IPS DF 6.9 (cell line): ENCODE data around the gene TRMT6.

Source experiments
- DNase-seq: peaks from one replicate; pipeline ENCODE4 v3.0.0-alpha.2; 2013; ENCODE audit warnings: low read depth, low spot score
- H3K27ac ChIP-seq: one replicate; pipeline ENCODE4 v1.5.1; 2013; ENCODE audit warnings: low read length, control low read depth
- H3K27me3 ChIP-seq: 2 replicates; pipeline ENCODE4 v1.6.1; 2013; ENCODE audit warnings: mild to moderate bottlenecking, low read length; ENCODE audit not compliant: control insufficient read depth, insufficient read depth
- H3K36me3 ChIP-seq: 2 replicates; pipeline ENCODE4 v1.6.1; 2013; ENCODE audit warnings: low read length; ENCODE audit not compliant: control insufficient read depth, insufficient read depth
- H3K4me1 ChIP-seq: 2 replicates; pipeline ENCODE4 v1.6.1; 2013; ENCODE audit warnings: low read length; ENCODE audit not compliant: control insufficient read depth, insufficient read depth
- H3K4me3 ChIP-seq: 2 replicates; pipeline ENCODE4 v1.5.1; 2013; ENCODE audit warnings: mild to moderate bottlenecking, low read length
- H3K9me3 ChIP-seq: 2 replicates; pipeline ENCODE4 v1.6.1; 2013; ENCODE audit warnings: low read length, inconsistent platforms; ENCODE audit not compliant: control insufficient read depth, insufficient read depth
- WGBS: extraction: QIAGEN DNeasy Blood & Tissue Kit; methylation state at CpG from one replicate; pipeline ENCODE4 v1.1.7; 2013; ENCODE audit warnings: mixed read lengths, missing lambda C conversion rate; ENCODE audit not compliant: insufficient read length, insufficient coverage; 5-methylcytosine and 5-hydroxymethylcytosine counted together

TRMT6 gene

GRCh38 chr20:5977975-5978374 lies 27.6 kb upstream of the TRMT6 start:
- Histone ChIP-seq H3K4me1 (no peaks in the 10 kb centered on the region), H3K9me3 (no peaks in the 10 kb centered on the region), H3K27ac (no peak overlapping the region), H3K36me3 (peaks cover 9% of the 10 kb centered on the region; the same call in 1 of the 2 replicates), H3K27me3 (no peaks in the 10 kb centered on the region), H3K4me3 (no peak overlapping the region)
- WGBS: no CpG with 5 or more reads among the region's 1 CpG
- DNase-seq: no peak

DNA sequence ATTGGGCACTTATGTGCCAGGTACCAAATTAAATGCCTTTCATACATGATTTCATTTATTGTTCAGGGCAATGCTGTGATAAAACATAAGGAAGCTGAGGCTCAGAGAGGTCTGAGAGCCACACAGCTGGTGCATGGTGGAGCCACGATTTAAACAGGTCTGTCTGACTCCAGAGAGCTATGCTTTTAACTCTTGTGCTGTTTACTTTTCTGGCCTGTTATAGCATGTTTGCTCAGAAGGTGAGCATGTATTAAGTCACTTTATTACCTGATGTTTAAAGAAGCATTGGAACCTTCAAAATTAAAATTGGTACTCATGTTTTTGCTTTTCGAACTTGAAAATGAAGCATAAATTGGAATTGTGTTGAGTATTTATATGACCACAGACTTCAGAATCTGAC lies 26.9 kb upstream of the TRMT6 start:
- Histone ChIP-seq H3K36me3 (peaks cover 9% of the 10 kb centered on the region; the same call in 1 of the 2 replicates), H3K27ac (no peak overlapping the region)
- WGBS: no CpG with 5 or more reads among the region's 2 CpGs

DNA sequence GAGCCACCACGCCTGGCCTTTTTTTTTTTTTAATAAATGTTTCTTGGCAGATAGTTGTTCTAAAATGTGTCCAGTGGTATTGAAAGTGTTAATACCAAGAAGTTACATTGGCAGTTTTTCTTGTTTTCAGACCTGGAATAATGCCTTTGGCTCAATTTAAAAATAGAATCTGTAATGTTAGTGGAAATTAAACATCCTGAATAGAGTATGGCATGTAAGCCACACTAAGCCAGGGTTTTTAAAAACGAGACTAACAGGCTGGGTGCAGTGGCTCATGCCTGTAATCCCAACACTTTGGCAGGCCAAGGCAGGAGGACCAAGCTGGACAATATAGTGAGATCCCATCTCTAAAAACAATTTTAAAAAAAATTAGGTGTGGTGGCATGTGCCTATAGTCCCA lies 25.4 kb upstream of the TRMT6 start:
- no CpG with 5 or more reads among the region's 2 CpGs for WGBS
- H3K27me3 ChIP-seq: peaks cover under 1% of the 10 kb centered on the region; the same call in 1 of the 2 replicates
- no peak for DNase-seq
- peaks cover 9% of the 10 kb centered on the region; the same call in 1 of the 2 replicates for H3K36me3 ChIP-seq
- H3K4me3 ChIP-seq: no peak overlapping the region
- H3K27ac ChIP-seq: no peak overlapping the region
- no peaks in the 10 kb centered on the region for H3K9me3 ChIP-seq
- H3K4me1 ChIP-seq: no peaks in the 10 kb centered on the region

More for the DNA sequence above, 26.9 kb upstream of the TRMT6 start:
- no peak for DNase-seq
- H3K27me3 ChIP-seq: no peaks in the 10 kb centered on the region
- no peaks in the 10 kb centered on the region for H3K9me3 ChIP-seq
- no peak overlapping the region for H3K4me3 ChIP-seq
- no peaks in the 10 kb centered on the region for H3K4me1 ChIP-seq

DNA sequence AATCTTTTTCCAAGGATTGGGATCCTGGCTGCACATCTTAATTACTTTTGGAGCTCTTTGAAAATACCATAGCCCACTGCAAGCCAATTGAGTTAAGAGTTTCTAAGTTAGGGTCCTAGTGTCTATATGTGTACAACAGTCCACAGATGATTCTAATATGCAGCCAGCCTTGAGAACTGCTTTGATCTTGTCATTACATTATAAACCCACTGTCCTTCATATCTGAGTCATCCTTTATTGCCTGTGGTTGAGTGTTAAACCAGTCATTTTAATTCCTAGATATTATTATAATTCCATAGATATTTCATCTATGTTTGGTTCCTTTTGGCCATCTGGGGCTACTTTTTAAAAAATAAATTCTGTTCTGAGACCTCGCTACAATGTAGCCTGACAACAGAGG lies 24.2 kb upstream of the TRMT6 start:
- Histone ChIP-seq H3K4me1 (no peaks in the 10 kb centered on the region), H3K36me3 (peaks cover 9% of the 10 kb centered on the region; the same call in 1 of the 2 replicates), H3K27me3 (peaks cover 8% of the 10 kb centered on the region), H3K27ac (no peak overlapping the region), H3K4me3 (no peak overlapping the region), H3K9me3 (no peaks in the 10 kb centered on the region)
- WGBS: no CpG with 5 or more reads among the region's 1 CpG
- no peak for DNase-seq

GRCh38 chr20:5973971-5974370 lies 23.6 kb upstream of the TRMT6 start:
- Histone ChIP-seq H3K4me3 (no peak overlapping the region), H3K36me3 (peaks cover 9% of the 10 kb centered on the region; the same call in 1 of the 2 replicates)
- no peak for DNase-seq

DNA sequence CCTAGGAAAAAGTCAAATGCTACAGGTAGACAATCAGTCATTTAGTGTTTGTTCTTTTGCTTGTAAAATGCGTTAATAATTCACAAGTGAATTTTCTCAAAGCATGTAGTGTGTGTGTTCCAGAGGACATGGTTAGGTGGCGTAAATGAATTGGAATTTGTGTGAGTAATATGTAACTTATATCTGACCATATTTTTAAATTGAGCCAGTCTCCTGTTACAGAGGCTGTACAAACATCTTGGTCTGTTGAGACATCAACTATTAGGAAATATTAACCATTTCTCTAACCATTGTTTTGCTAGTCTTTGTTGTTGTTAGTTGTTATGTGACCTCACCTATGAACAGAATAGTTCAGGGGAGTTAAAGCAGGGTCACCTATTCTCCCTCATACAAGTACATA lies 22.8 kb upstream of the TRMT6 start:
- 100% methylated on average over 1 of the region's 2 CpGs for WGBS
- Histone ChIP-seq H3K27ac (no peak overlapping the region), H3K36me3 (peaks cover 5% of the 10 kb centered on the region; the same call in 1 of the 2 replicates)

More at GRCh38 chr20:5973971-5974370, 23.6 kb upstream of the TRMT6 start:
- Histone ChIP-seq H3K27me3 (peaks cover 8% of the 10 kb centered on the region), H3K4me1 (no peaks in the 10 kb centered on the region), H3K9me3 (no peaks in the 10 kb centered on the region), H3K27ac (no peak overlapping the region)
- no CpG with 5 or more reads among the region's 4 CpGs for WGBS

GRCh38 chr20:5971203-5971602 lies 20.9 kb upstream of the TRMT6 start:
- peaks cover 5% of the 10 kb centered on the region; the same call in 1 of the 2 replicates for H3K36me3 ChIP-seq
- no peaks in the 10 kb centered on the region for H3K9me3 ChIP-seq
- H3K27me3 ChIP-seq: peaks cover 8% of the 10 kb centered on the region
- DNase-seq: no peak
- no peak overlapping the region for H3K27ac ChIP-seq
- H3K4me3 ChIP-seq: no peak overlapping the region
- no peaks in the 10 kb centered on the region for H3K4me1 ChIP-seq

More for the DNA sequence above, 22.8 kb upstream of the TRMT6 start:
- H3K27me3 ChIP-seq: peaks cover 8% of the 10 kb centered on the region
- H3K9me3 ChIP-seq: no peaks in the 10 kb centered on the region
- no peak for DNase-seq
- H3K4me1 ChIP-seq: no peaks in the 10 kb centered on the region
- H3K4me3 ChIP-seq: no peak overlapping the region

DNA sequence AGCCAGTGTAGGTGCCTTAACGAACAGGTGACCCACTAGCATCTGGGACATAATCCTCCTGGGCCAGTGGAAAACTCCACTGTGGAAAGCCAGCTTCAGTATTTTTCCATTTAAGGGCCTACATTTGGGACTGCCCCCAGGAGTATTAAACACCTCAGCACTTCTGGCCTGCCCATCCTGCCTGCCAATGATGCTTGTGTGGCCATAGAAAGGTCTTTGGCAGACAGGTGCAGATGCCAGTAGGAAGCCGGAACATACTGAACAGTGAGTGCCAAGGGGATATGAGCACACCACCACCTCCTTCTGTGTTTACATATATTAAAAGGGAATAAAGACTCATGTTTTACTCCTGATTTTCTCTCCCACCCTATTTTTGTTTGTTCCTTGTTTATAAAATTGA lies 20.0 kb upstream of the TRMT6 start:
- Histone ChIP-seq H3K9me3 (no peaks in the 10 kb centered on the region), H3K27ac (no peak overlapping the region), H3K4me1 (no peaks in the 10 kb centered on the region), H3K4me3 (no peak overlapping the region), H3K27me3 (peaks cover 8% of the 10 kb centered on the region), H3K36me3 (peaks cover 5% of the 10 kb centered on the region; the same call in 1 of the 2 replicates)
- no peak for DNase-seq
- no CpG with 5 or more reads among the region's 2 CpGs for WGBS

DNA sequence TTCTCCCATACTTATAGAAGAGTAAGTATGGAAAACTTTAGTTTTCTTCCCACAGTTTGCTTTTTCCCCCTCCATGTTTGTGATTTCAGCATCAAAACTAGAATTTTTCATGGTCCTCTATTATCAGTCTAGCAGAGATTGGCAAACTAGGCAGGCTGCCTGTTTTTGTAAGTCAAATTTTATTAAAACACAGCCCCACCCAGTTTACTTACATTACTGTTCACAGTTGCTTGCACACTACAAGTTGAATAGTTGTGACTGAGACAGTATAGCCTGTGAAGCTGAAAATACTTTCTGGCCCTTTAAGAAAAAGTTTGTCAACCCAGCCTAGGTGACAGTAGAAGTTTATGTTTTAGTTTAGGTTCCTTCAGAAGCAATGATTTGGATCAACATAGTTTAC lies 19.6 kb upstream of the TRMT6 start:
- DNase-seq: no peak
- Histone ChIP-seq H3K36me3 (peaks cover 4% of the 10 kb centered on the region; the same call in 1 of the 2 replicates), H3K4me1 (no peaks in the 10 kb centered on the region), H3K27me3 (peaks cover 8% of the 10 kb centered on the region), H3K27ac (no peak overlapping the region), H3K4me3 (no peak overlapping the region), H3K9me3 (no peaks in the 10 kb centered on the region)

DNA sequence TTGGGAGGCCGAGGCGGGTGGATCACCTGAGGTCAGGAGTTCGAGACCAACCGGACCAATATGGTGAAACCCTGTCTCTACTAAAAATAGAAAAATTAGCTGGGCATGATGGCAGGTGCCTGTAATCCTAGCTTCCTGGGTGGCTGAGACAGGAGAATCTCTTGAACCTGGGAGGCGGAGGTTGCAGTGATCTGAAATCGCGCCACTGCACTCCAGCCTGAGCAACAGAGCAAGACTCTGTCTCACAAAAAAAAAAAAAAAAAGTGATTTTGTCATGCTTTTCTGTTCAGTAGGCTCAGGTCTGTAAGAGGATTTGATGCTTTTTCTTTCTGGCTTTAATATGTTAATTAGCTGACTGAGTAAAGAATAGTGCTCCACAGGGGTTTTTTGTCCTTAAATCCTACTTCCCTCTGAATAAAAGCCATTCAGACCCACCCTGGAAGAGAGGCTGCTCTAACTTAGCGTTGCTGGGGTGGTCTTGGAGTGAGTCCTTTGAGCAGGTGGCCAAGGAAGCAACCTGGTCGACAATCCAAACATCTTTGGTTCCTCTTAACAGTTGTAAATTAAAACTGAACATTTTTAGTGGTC lies 19.1 kb upstream of the TRMT6 start:
- no CpG with 5 or more reads among the region's 9 CpGs for WGBS
- peaks cover 8% of the 10 kb centered on the region for H3K27me3 ChIP-seq

GRCh38 chr20:5968462-5968861 lies 18.1 kb upstream of the TRMT6 start:
- Histone ChIP-seq H3K27ac (no peak overlapping the region), H3K9me3 (no peaks in the 10 kb centered on the region), H3K4me3 (no peak overlapping the region), H3K4me1 (no peaks in the 10 kb centered on the region), H3K27me3 (peaks cover 8% of the 10 kb centered on the region), H3K36me3 (peaks cover 2% of the 10 kb centered on the region; the same call in 1 of the 2 replicates)
- WGBS: no CpG with 5 or more reads among the region's 3 CpGs
- no peak for DNase-seq

More for the DNA sequence above, 19.1 kb upstream of the TRMT6 start:
- Histone ChIP-seq H3K36me3 (peaks cover 2% of the 10 kb centered on the region; the same call in 1 of the 2 replicates), H3K27ac (no peak overlapping the region), H3K4me3 (no peak overlapping the region), H3K9me3 (no peaks in the 10 kb centered on the region), H3K4me1 (no peaks in the 10 kb centered on the region)
- peak; percentile 63 for DNase-seq
